Endothelial cell of umbilical vein (primary cell): Measurements from ENCODE around the gene TIGIT. TPM values are rescaled to one million over a fixed set of nuclear protein-coding genes. Genes with fewer than 3 reads are reported as not detected.

Source experiments
- BruUV-seq: library from RNA; stranded (reverse); fragments of 400-500 nt; replicated peaks from 2 replicates; lab custom pipeline; 2021; lab: Mats Ljungman, UMichigan
- CTCF ChIA-PET: fragments of 300-600, 350-600 bp; sonication (Branson Sonifier 250); formaldehyde crosslinking; loops from one replicate; lab custom pipeline; 2021; ENCODE audit warnings: antibody characterized with exemption, inconsistent platforms; lab: Charles Lee
- POLR2A ChIA-PET: fragments of 300-600, 350-600 bp; sonication (Branson Sonifier 250); formaldehyde crosslinking; loops from one replicate; lab custom pipeline; 2021; ENCODE audit warnings: antibody characterized with exemption, inconsistent platforms; lab: Charles Lee
- DNase-seq: peaks from one replicate; pipeline ENCODE4 v3.0.0-alpha.2; 2011; ENCODE audit warnings: low read depth, low spot score
- FAIRE-seq: peaks from 2 replicates; lab custom pipeline; 2011; peaks lifted over from hg19 to GRCh38; lab: Jason Lieb, UNC
- H2AFZ ChIP-seq: 2 replicates; pipeline ENCODE4 v1.6.0; 2012; ENCODE audit warnings: low read depth, low read length, control low read depth, inconsistent platforms
- H3K27ac ChIP-seq: 2 replicates; pipeline ENCODE4 v1.5.1; 2011; ENCODE audit warnings: low read depth, mild to moderate bottlenecking, control low read depth, low read length, moderate library complexity; ENCODE audit not compliant: insufficient read depth
- H3K27me3 ChIP-seq, 2 experiments: 2 replicates each; pipeline versions ENCODE4 v1.6.0 to v1.6.1; 2011; ENCODE audit warnings: low read length in 2 of 2, mixed read lengths in 1 of 2; ENCODE audit not compliant: control insufficient read depth in 2 of 2, insufficient read depth in 2 of 2
- H3K36me3 ChIP-seq, 2 experiments: 2 replicates in 1 of 2; 3 replicates in 1 of 2; pipeline ENCODE4 v1.5.1; 2011; ENCODE audit warnings: low read length in 2 of 2, mild to moderate bottlenecking in 1 of 2, moderate library complexity in 1 of 2; ENCODE audit not compliant: control insufficient read depth in 2 of 2, insufficient read depth in 2 of 2; ENCODE audit errors: extremely low read depth in 1 of 2
- H3K4me1 ChIP-seq: 3 replicates; pipeline ENCODE4 v1.5.1; 2011; ENCODE audit warnings: mild to moderate bottlenecking, low read length; ENCODE audit not compliant: control insufficient read depth, insufficient read depth; ENCODE audit errors: extremely low read depth
- H3K4me2 ChIP-seq: 2 replicates; pipeline ENCODE4 v1.6.1; 2011; ENCODE audit warnings: low read length, control low read depth, mixed read lengths; ENCODE audit not compliant: insufficient read depth
- H3K4me3 ChIP-seq, 3 experiments: fragments of 200-600 bp in 1 of 3; sonication (generic), shearing (Covaris generic) in 1 of 3; replicated peaks in 1 of 3; 2 replicates each; pipeline ENCODE4 v1.5.1; 2011 to 2016; ENCODE audit warnings: control low read depth in 3 of 3, low read length in 3 of 3, mild to moderate bottlenecking in 2 of 3, inconsistent platforms in 1 of 3, low read depth in 1 of 3, moderate library complexity in 1 of 3; ENCODE audit not compliant: insufficient read depth in 1 of 3
- H3K79me2 ChIP-seq: 2 replicates; pipeline ENCODE4 v1.6.0; 2012; ENCODE audit warnings: low read length, inconsistent platforms; ENCODE audit not compliant: control insufficient read depth, insufficient read depth
- H3K9ac ChIP-seq: replicated peaks from 2 replicates; pipeline ENCODE3; 2011; ENCODE audit warnings: low read length, control low read depth; ENCODE audit not compliant: insufficient read depth; ENCODE audit errors: extremely low read depth
- H3K9me1 ChIP-seq: replicated peaks from 3 replicates; pipeline ENCODE4 v1.6.0; 2011; ENCODE audit warnings: mild to moderate bottlenecking, low read length; ENCODE audit not compliant: control insufficient read depth, insufficient read depth; ENCODE audit errors: extremely low read depth
- H3K9me3 ChIP-seq: replicated peaks from 2 replicates; pipeline ENCODE4 v1.5.1; 2012; ENCODE audit warnings: low read length, inconsistent platforms; ENCODE audit not compliant: control insufficient read depth, insufficient read depth
- H4K20me1 ChIP-seq: replicated peaks from 2 replicates; pipeline ENCODE3; 2011; ENCODE audit warnings: mild to moderate bottlenecking, low read length; ENCODE audit not compliant: control insufficient read depth, insufficient read depth; ENCODE audit errors: extremely low read depth
- CTCF ChIP-seq, 2 donors: IDR thresholded peaks; 1 replicate in 1 of 2; 2 replicates in 1 of 2; pipeline ENCODE4 v1.5.1; 2011; ENCODE audit warnings: low read length in 2 of 2, mild to moderate bottlenecking in 2 of 2, moderate library complexity in 2 of 2, control low read depth in 1 of 2, inconsistent platforms in 1 of 2, low read depth in 1 of 2; ENCODE audit not compliant: insufficient read depth in 1 of 2; ENCODE audit errors: extremely low read depth in 1 of 2
- EZH2 ChIP-seq: IDR thresholded peaks from 2 replicates; pipeline ENCODE4 v1.6.1; 2012; ENCODE audit warnings: borderline replicate concordance, low read depth, mild to moderate bottlenecking, moderate library complexity, low read length, inconsistent platforms; ENCODE audit not compliant: severe bottlenecking
- FOS ChIP-seq: IDR thresholded peaks from 2 replicates; pipeline ENCODE4 v1.6.1; 2011; ENCODE audit warnings: mild to moderate bottlenecking, low read length, moderate library complexity, borderline replicate concordance; ENCODE audit not compliant: insufficient read depth
- GATA2 ChIP-seq: IDR thresholded peaks from 2 replicates; pipeline ENCODE4 v1.7.0; 2011; ENCODE audit warnings: low read depth, mild to moderate bottlenecking, moderate library complexity, mixed read lengths, low read length; ENCODE audit not compliant: insufficient read length, insufficient read depth
- JUN ChIP-seq: IDR thresholded peaks from 2 replicates; pipeline ENCODE4 v1.6.1; 2011; ENCODE audit warnings: borderline replicate concordance, low read depth; ENCODE audit not compliant: insufficient read length, insufficient read depth
- MAX ChIP-seq: IDR thresholded peaks from 2 replicates; pipeline ENCODE4 v1.6.1; 2011; ENCODE audit not compliant: insufficient read depth, insufficient read length
- MYC ChIP-seq: IDR thresholded peaks from one replicate; pipeline ENCODE4 v1.6.1; 2011; ENCODE audit warnings: mild to moderate bottlenecking, low read depth, low read length
- POLR2A ChIP-seq: IDR thresholded peaks from 2 replicates; pipeline ENCODE4 v1.6.1; 2012; ENCODE audit warnings: low read depth, mild to moderate bottlenecking, control low read depth, low read length
- POLR2AphosphoS5 ChIP-seq: IDR thresholded peaks from 2 replicates; pipeline ENCODE4 v1.6.1; 2012; ENCODE audit warnings: low read depth, mild to moderate bottlenecking, control low read depth, low read length, moderate library complexity; ENCODE audit not compliant: insufficient read depth
- dilution Hi-C: fragments of 300-500 bp; cut with MboI; formaldehyde crosslinking; loops from one replicate; pipeline ENCODE4 v1.15.0; 2019; ENCODE audit warnings: low sequenced_read_pairs; ENCODE audit not compliant: extremely low pct_ligation_motif_present
- intact Hi-C: fragments of 100-400 bp; cut with micrococcal nuclease; formaldehyde crosslinking; loops from one replicate; pipeline ENCODE4 v1.10.0; 2022
- polyA plus RNA-seq, 4 experiments: library from polyadenylated mRNA; depleted of rRNA in 3 of 4; stranded (reverse) in 3 of 4; unstranded in 1 of 4; fragments of >200 nt; gene quantifications; 2 replicates each; pipeline versions ENCODE4 v1.2.1 to v1.2.3, GENCODE V29; 2011 to 2012; ENCODE audit warnings: missing spikeins in 1 of 4
- total RNA-seq: library from RNA; stranded (reverse); gene quantifications from 2 replicates; pipeline ENCODE4 v1.2.3, GENCODE V29; 2021

The TIGIT gene
- total and polyA plus RNA-seq, 2 donors (not counting 3 experiments of a cell fraction or from before 2014, with no cell fraction given) = not detected

- intact Hi-C loops = loop anchor here (5.0 kb wide), 1 partner anchor 88 kb away; no protein-coding TSS in a partner anchor
- Histone ChIP-seq H2AFZ (no peak overlapping the region), H3K4me1 (no peaks in the 10 kb centered on the region), H3K27me3 (no peaks in the 10 kb centered on the region), H3K9me3 (no peaks in the 10 kb centered on the region), H4K20me1 (no peaks in the 10 kb centered on the region), H3K27ac (no peak overlapping the region), H3K9ac (no peak overlapping the region), H3K4me2 (no peak overlapping the region), H3K36me3 (no peaks in the 10 kb centered on the region), H3K9me1 (no peaks in the 10 kb centered on the region), H3K4me3 (no peak overlapping the region), H3K79me2 (no peaks in the 10 kb centered on the region)
- TF ChIP-seq FOS (no peak), MYC (no peak), CTCF (IDR thresholded peaks at IDR 0.05; ENCODE audit: extremely low read depth in 1 of 2, insufficient read depth in 1 of 2, low read depth in 1 of 2, low read length in 2 of 2) (no peak), JUN (no peak), POLR2A (no peak), GATA2 (no peak), MAX (no peak), EZH2 (no peak), POLR2AphosphoS5 (no peak)
- no TSS peak for BruUV-seq
- dilution Hi-C loops = no loop called here
- CTCF ChIA-PET = interaction anchor here (1.2 to 2.3 kb wide), 2 partner anchors 11 to 574 kb away, joined by 3 to 9 read pairs; no protein-coding TSS in a partner anchor
- no peak for DNase-seq
- POLR2A ChIA-PET = no interaction called here
- no peak for FAIRE-seq
Observed at GRCh38 chr3:114310695-114311094, 16.9 kb downstream of the TIGIT start.
